ENCODE data around the gene SASH1. TPM values are rescaled to one million over a fixed set of nuclear protein-coding genes. Genes with fewer than 3 reads are reported as not detected.

Gene SASH1
- total and polyA plus RNA-seq, 2 donors (not counting 1 experiment from before 2014, with no cell fraction given): 38.6 to 44.6 TPM

DNA sequence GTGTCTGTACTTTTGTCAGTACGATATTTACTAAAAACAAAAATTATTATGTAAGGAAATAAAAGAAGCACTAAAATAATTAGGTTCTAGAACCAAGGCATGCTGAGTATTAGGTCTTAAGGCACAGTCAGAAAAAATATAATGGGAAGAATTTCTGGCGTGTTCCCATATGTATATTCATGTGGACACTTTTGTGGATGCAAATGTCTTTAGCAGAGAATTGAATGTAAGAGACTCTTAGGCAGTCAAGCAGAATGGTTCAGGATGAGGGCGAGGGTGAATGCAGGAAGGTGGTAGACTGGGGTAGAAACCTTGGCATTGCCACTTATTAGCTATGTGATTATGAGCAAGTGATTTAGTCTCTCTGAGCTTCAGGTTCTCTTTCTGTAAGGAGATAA is 71.5 kb downstream of the SASH1 start:
- Histone ChIP-seq H3K79me2 (ENCODE audit: control insufficient read depth, insufficient read depth, low read length) (no peaks in the 10 kb centered on the region), H3K36me3 (ENCODE audit: control insufficient read depth, insufficient read depth, low read length) (no peaks in the 10 kb centered on the region), H4K20me1 (ENCODE audit: control insufficient read depth, extremely low read depth, insufficient read depth, low read length) (no peaks in the 10 kb centered on the region), H3K4me2 (ENCODE audit: extremely low read depth, insufficient read depth, low read length) (no peak overlapping the region), H3K4me3 (replicated peaks in 1 of 4; ENCODE audit: control extremely low read depth in 1 of 4, insufficient read depth in 1 of 4, low read depth in 3 of 4, low read length in 4 of 4) (no peak overlapping the region), H3K27me3 (ENCODE audit: control insufficient read depth, insufficient read depth, low read length) (no peaks in the 10 kb centered on the region), H3K27ac (ENCODE audit: insufficient read depth, low read length) (no peak overlapping the region), H3K9ac (ENCODE audit: insufficient read depth, low read length) (no peak overlapping the region), H3K4me1 (ENCODE audit: control insufficient read depth, extremely low read depth, insufficient read depth, low read length) (no peaks in the 10 kb centered on the region), H3K9me3 (ENCODE audit: control insufficient read depth, insufficient read depth, low read depth, low read length) (no peaks in the 10 kb centered on the region), H2AFZ (ENCODE audit: low read length) (no peak overlapping the region)
- no peak for DNase-seq (ENCODE audit: low read depth in 2 of 2)
- TF ChIP-seq, protein P1, sequence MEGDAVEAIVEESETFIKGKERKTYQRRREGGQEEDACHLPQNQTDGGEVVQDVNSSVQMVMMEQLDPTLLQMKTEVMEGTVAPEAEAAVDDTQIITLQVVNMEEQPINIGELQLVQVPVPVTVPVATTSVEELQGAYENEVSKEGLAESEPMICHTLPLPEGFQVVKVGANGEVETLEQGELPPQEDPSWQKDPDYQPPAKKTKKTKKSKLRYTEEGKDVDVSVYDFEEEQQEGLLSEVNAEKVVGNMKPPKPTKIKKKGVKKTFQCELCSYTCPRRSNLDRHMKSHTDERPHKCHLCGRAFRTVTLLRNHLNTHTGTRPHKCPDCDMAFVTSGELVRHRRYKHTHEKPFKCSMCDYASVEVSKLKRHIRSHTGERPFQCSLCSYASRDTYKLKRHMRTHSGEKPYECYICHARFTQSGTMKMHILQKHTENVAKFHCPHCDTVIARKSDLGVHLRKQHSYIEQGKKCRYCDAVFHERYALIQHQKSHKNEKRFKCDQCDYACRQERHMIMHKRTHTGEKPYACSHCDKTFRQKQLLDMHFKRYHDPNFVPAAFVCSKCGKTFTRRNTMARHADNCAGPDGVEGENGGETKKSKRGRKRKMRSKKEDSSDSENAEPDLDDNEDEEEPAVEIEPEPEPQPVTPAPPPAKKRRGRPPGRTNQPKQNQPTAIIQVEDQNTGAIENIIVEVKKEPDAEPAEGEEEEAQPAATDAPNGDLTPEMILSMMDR (conservative IDR thresholded peaks at IDR 0.05 in 1 of 2, IDR thresholded peaks at IDR 0.05 in 1 of 2; ENCODE audit: low read depth in 1 of 2, low read length in 2 of 2): no peak
- TF ChIP-seq EZH2 (IDR thresholded peaks at IDR 0.05; ENCODE audit: low read length, missing control alignments): no peak

DNA sequence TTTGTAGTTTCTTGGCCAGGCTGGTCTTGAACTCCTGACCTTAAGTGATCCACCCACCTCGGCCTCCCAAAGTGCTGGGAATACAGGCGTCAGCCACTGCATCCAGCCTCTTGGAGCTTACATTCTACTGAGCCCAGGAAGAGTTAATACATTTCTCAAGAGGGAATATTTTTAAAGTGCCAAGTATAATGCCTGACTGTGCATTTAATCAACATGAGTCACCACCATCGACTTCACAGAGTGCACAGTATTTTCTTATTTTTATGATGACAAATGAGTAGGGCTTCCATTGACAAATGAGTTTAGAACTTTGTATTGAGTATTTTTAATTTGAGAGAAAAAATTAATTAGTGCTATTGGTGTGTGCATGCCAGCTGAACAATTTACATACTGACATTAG is 72.2 kb downstream of the SASH1 start:
- H3K36me3 ChIP-seq (ENCODE audit: control insufficient read depth, insufficient read depth, low read length): no peaks in the 10 kb centered on the region
- peak; percentile 80 to 88 for DNase-seq (ENCODE audit: low read depth in 2 of 2)
- no peaks in the 10 kb centered on the region for H3K9me3 ChIP-seq (ENCODE audit: control insufficient read depth, insufficient read depth, low read depth, low read length)
- no peaks in the 10 kb centered on the region for H4K20me1 ChIP-seq (ENCODE audit: control insufficient read depth, extremely low read depth, insufficient read depth, low read length)
- H3K27me3 ChIP-seq (ENCODE audit: control insufficient read depth, insufficient read depth, low read length): no peaks in the 10 kb centered on the region
- H3K79me2 ChIP-seq (ENCODE audit: control insufficient read depth, insufficient read depth, low read length): no peaks in the 10 kb centered on the region
- H3K4me2 ChIP-seq (ENCODE audit: extremely low read depth, insufficient read depth, low read length): no peak overlapping the region
- no peaks in the 10 kb centered on the region for H3K4me1 ChIP-seq (ENCODE audit: control insufficient read depth, extremely low read depth, insufficient read depth, low read length)
- no peak overlapping the region for H3K27ac ChIP-seq (ENCODE audit: insufficient read depth, low read length)
- H3K9ac ChIP-seq (ENCODE audit: insufficient read depth, low read length): no peak overlapping the region
- H3K4me3 ChIP-seq (replicated peaks in 1 of 4; ENCODE audit: control extremely low read depth in 1 of 4, insufficient read depth in 1 of 4, low read depth in 3 of 4, low read length in 4 of 4): no peak overlapping the region
- H2AFZ ChIP-seq (ENCODE audit: low read length): no peak overlapping the region
- TF ChIP-seq, protein P1 (conservative IDR thresholded peaks at IDR 0.05 in 1 of 2, IDR thresholded peaks at IDR 0.05 in 1 of 2; ENCODE audit: low read depth in 1 of 2, low read length in 2 of 2): no peak
- no peak for TF ChIP-seq EZH2 (IDR thresholded peaks at IDR 0.05; ENCODE audit: low read length, missing control alignments)

DNA sequence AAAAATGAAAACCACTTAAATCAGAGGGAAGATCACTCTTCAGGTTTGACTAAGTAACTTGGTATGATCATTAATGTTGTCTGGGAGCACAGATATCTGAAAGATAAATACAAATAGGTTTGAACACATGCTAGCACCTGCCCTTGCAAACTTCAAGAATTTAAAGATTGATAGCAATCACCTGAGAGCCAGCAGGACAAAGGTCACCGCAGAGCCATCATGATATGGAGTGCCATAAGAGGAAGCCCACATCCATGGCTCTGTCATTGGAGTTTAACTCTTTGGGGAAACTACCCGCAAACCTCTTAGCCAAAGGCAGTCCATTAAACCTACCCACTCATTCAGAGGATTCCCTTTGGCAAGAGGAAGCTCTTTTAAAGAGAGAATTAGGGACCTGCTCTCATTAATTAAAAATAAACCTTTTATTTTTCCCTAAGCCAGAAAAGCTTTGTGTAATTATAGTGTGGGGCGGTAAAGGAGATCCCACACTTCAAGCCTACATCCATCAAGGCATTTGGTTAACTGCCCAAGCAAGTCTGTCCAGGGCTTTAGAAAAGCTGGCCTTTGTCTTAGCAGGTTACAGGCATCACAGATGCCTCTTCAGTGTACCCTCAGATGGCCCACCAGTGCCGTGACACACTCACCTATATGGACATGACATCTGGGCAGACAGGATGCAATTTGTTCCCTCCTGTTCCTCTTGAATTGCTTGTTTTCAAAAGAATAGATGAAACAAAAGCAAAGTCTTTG is 73.0 kb downstream of the SASH1 start:
- Histone ChIP-seq H2AFZ (ENCODE audit: low read length) (no peak overlapping the region), H3K36me3 (ENCODE audit: control insufficient read depth, insufficient read depth, low read length) (no peaks in the 10 kb centered on the region), H3K4me1 (ENCODE audit: control insufficient read depth, extremely low read depth, insufficient read depth, low read length) (no peaks in the 10 kb centered on the region), H3K9me3 (ENCODE audit: control insufficient read depth, insufficient read depth, low read depth, low read length) (no peaks in the 10 kb centered on the region), H3K4me2 (ENCODE audit: extremely low read depth, insufficient read depth, low read length) (no peak overlapping the region), H3K27me3 (ENCODE audit: control insufficient read depth, insufficient read depth, low read length) (no peaks in the 10 kb centered on the region), H3K79me2 (ENCODE audit: control insufficient read depth, insufficient read depth, low read length) (no peaks in the 10 kb centered on the region), H3K27ac (ENCODE audit: insufficient read depth, low read length) (no peak overlapping the region), H4K20me1 (ENCODE audit: control insufficient read depth, extremely low read depth, insufficient read depth, low read length) (no peaks in the 10 kb centered on the region), H3K9ac (ENCODE audit: insufficient read depth, low read length) (no peak overlapping the region), H3K4me3 (replicated peaks in 1 of 4; ENCODE audit: control extremely low read depth in 1 of 4, insufficient read depth in 1 of 4, low read depth in 3 of 4, low read length in 4 of 4) (no peak overlapping the region)
- no peak for DNase-seq (ENCODE audit: low read depth in 2 of 2)
- TF ChIP-seq EZH2 (IDR thresholded peaks at IDR 0.05; ENCODE audit: low read length, missing control alignments): no peak
- TF ChIP-seq, protein P1 (conservative IDR thresholded peaks at IDR 0.05 in 1 of 2, IDR thresholded peaks at IDR 0.05 in 1 of 2; ENCODE audit: low read depth in 1 of 2, low read length in 2 of 2): no peak
